Neural crest cell (in vitro differentiated cells): Measurements from ENCODE around the gene PTPN22. TPM values are rescaled to one million over a fixed set of nuclear protein-coding genes. Genes with fewer than 3 reads are reported as not detected.

Experiments used
- DNase-seq: peaks from one replicate; pipeline ENCODE4 v3.0.0; 2021; ENCODE audit warnings: low read depth, mixed read lengths, low spot score
- H3K27ac Mint-ChIP-seq: one replicate; pipeline ENCODE4 v1.8.0; 2021; ENCODE audit warnings: mild to moderate bottlenecking, mixed read lengths; ENCODE audit not compliant: unreplicated experiment
- H3K27me3 Mint-ChIP-seq: 2 replicates; pipeline ENCODE4 v1.8.0; 2021; ENCODE audit warnings: low read depth, mild to moderate bottlenecking, mixed read lengths
- H3K36me3 Mint-ChIP-seq: 2 replicates; pipeline ENCODE4 v1.8.0; 2021; ENCODE audit warnings: low read depth, mild to moderate bottlenecking, mixed read lengths
- H3K4me1 Mint-ChIP-seq: 2 replicates; pipeline ENCODE4 v1.8.0; 2021; ENCODE audit warnings: mixed read lengths
- H3K4me3 Mint-ChIP-seq: one replicate; pipeline ENCODE4 v1.8.0; 2021; ENCODE audit warnings: mild to moderate bottlenecking, mixed read lengths
- H3K9me3 Mint-ChIP-seq: 2 replicates; pipeline ENCODE4 v1.8.0; 2021; ENCODE audit warnings: mixed read lengths
- CTCF ChIP-seq: fragments of 200-600 bp; sonication (generic); conservative IDR thresholded peaks from 2 replicates; pipeline ENCODE4 v1.5.0; 2021; ENCODE audit warnings: antibody characterized with exemption, mild to moderate bottlenecking
- total RNA-seq: library from RNA; stranded (reverse); gene quantifications from 2 replicates; pipeline ENCODE4 v1.2.1, GENCODE V29; 2021

The PTPN22 gene
- total RNA-seq, 1 donor from 2014 or later, result not detected

GRCh38 chr1:113846391-113847035, 25.0 kb downstream of the PTPN22 start:
- Mint-ChIP-seq H3K4me3 (no peak overlapping the region), H3K36me3 (no peaks in the 10 kb centered on the region), H3K27me3 (no peaks in the 10 kb centered on the region), H3K4me1 (no peaks in the 10 kb centered on the region), H3K9me3 (peaks cover 4% of the 10 kb centered on the region), H3K27ac (no peak overlapping the region)
- no peak for DNase-seq
- TF ChIP-seq CTCF, result no peak

- no peaks in the 10 kb centered on the region for H3K36me3 Mint-ChIP-seq
- no peak for DNase-seq
- peaks cover 5% of the 10 kb centered on the region for H3K9me3 Mint-ChIP-seq
- H3K27ac Mint-ChIP-seq, result no peak overlapping the region
- no peak overlapping the region for H3K4me3 Mint-ChIP-seq
- no peak for TF ChIP-seq CTCF
- no peaks in the 10 kb centered on the region for H3K4me1 Mint-ChIP-seq
- peaks cover 3% of the 10 kb centered on the region for H3K27me3 Mint-ChIP-seq
These were observed 35.0 kb downstream of the PTPN22 start for GRCh38 chr1:113836534-113836933.

GRCh38 chr1:113835686-113836290, 35.7 kb downstream of the PTPN22 start:
- H3K27ac Mint-ChIP-seq, result no peak overlapping the region
- H3K4me3 Mint-ChIP-seq, result no peak overlapping the region
- DNase-seq, result no peak
- H3K36me3 Mint-ChIP-seq, result no peaks in the 10 kb centered on the region
- no peaks in the 10 kb centered on the region for H3K4me1 Mint-ChIP-seq
- H3K27me3 Mint-ChIP-seq, result peaks cover 8% of the 10 kb centered on the region
- TF ChIP-seq CTCF, result peak; percentile 87
- H3K9me3 Mint-ChIP-seq, result peaks cover 3% of the 10 kb centered on the region

GRCh38 chr1:113834716-113835115, 36.8 kb downstream of the PTPN22 start:
- Mint-ChIP-seq H3K9me3 (no peaks in the 10 kb centered on the region), H3K27ac (no peak overlapping the region), H3K4me1 (no peaks in the 10 kb centered on the region), H3K36me3 (no peaks in the 10 kb centered on the region), H3K4me3 (no peak overlapping the region), H3K27me3 (peaks cover 8% of the 10 kb centered on the region)
- no peak for TF ChIP-seq CTCF
- no peak for DNase-seq

GRCh38 chr1:113830039-113830438, 41.5 kb downstream of the PTPN22 start:
- no peak for TF ChIP-seq CTCF
- Mint-ChIP-seq H3K4me1 (no peaks in the 10 kb centered on the region), H3K4me3 (no peak overlapping the region), H3K9me3 (no peaks in the 10 kb centered on the region), H3K27ac (no peak overlapping the region), H3K27me3 (peaks cover 8% of the 10 kb centered on the region), H3K36me3 (no peaks in the 10 kb centered on the region)
- no peak for DNase-seq
